HL-60/S4 treated with retinoic acid at 250 ng/mL for 4 days and 3 days (cell line): ENCODE measurements around the gene ADAM15.

ENCODE experiments used
- in situ Hi-C: fragments of 300-500 bp; cut with MboI; formaldehyde crosslinking; loops from 2 replicates; pipeline ENCODE4 v1.7.0; 2022; ENCODE audit warnings: low sequenced_read_pairs

ADAM15 gene

GRCh38 chr1:155049651-155050559 is 1.2 kb upstream of the ADAM15 start:
- in situ Hi-C loops = no loop called here

DNA sequence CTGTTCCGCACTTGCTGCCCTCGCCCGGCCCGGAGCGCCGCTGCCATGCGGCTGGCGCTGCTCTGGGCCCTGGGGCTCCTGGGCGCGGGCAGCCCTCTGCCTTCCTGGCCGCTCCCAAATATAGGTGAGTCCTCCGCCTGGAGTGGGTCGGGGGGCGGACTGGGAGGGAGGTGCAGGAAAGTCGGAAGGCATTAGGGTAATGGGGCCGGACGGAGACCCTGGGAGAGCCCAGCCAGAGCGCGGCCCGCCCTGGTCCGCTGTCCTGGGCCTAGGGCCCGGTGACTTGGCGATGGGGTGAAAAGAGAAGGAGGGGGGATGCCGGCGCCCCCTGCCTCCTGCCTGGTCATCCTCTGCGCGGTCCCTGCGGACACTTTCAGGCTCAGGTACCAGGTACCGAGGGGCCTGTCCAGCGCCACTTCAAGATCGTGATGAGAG is 243 bp downstream of the ADAM15 start:
- in situ Hi-C loops = no loop called here

- in situ Hi-C loops = no loop called here
These were observed 772 bp downstream of the ADAM15 start for GRCh38 chr1:155051777-155052398.

DNA sequence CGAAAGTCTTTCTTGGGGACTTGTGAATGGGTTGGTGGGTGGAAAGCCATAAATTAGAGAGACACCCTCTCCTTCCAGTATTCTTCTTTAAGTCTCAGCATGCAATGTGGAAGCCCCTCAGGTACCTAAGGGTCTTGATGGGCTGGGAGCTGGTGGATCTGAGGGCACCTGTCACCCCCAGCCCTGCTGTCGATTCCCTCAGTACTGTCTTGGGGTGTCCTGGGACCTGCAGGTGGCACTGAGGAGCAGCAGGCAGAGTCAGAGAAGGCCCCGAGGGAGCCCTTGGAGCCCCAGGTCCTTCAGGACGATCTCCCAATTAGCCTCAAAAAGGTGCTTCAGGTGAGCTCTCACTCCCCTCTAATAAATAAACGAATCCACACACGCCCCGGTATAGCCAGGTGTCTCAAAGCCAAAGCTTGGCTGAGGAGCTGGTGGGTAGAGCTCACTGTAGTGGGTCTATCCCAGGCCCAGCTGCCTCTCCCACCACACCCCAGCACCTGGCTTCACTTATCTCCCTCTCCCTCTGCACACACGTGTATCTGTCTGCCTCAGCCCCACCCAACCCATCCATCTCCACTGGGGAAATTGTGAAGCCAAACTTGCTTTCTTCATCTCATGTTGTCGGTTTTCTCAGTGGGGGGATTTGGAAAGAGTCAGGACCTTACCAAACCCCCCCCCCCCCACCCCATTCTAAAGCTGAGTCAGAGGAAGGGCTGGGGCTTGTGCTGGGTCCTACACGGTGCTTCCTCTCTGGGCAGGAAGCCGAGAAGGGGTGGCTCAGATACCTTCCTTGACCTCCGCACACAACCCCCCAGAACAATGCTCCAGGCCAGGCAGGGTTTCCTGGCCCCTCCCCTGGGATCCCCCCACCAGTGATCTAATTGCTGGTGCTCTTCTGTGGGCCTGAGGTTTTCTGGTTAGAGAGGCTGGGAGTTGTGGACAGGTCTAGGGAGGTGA is 1.6 kb downstream of the ADAM15 start:
- in situ Hi-C loops = no loop called here

- in situ Hi-C loops = no loop called here
These were observed 2.5 kb downstream of the ADAM15 start for GRCh38 chr1:155053531-155054105.

DNA sequence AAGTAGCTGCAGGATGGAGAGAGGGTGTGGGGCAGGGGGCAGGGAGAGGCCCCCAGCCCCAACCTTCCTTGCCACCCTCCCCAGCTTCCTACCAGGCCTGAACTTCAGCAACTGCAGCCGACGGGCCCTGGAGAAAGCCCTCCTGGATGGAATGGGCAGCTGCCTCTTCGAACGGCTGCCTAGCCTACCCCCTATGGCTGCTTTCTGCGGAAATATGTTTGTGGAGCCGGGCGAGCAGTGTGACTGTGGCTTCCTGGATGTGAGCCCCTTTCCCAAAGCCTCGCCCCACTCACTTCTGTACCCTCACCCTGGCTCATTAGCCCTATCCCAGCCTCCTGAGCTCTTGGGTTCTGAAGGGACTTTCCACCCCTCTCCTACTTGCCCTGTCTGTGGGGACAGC is 6.0 kb downstream of the ADAM15 start:
- in situ Hi-C loops = no loop called here

DNA sequence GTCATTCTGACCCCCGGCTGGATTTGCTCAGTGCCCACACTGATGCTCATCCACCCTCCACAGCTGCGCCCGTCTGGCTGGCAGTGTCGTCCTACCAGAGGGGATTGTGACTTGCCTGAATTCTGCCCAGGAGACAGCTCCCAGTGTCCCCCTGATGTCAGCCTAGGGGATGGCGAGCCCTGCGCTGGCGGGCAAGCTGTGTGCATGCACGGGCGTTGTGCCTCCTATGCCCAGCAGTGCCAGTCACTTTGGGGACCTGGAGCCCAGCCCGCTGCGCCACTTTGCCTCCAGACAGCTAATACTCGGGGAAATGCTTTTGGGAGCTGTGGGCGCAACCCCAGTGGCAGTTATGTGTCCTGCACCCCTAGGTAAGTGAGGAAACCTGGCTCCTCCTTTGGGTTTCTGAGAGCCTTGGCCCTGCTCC is 6.7 kb downstream of the ADAM15 start:
- in situ Hi-C loops = no loop called here

DNA sequence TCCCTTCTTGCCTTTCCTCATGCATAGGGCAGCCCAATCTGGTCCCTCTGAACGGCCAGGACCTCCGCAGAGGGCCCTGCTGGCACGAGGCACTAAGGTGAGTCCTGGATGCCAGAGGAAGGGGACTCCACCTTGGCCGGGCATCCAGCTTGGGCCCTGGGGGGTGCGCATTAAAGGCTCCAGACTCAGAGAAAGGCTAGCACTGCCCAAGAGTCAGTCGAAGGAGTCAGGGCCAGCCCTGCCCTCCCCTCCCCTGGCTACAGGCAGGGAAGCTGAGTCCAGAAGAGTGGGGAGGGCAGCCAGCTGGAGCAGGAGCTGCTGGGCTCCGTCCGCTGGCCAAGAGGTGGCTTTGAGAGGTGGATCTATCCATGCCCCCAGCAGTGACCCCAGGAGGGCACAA is 9.6 kb downstream of the ADAM15 start:
- in situ Hi-C loops = no loop called here

DNA sequence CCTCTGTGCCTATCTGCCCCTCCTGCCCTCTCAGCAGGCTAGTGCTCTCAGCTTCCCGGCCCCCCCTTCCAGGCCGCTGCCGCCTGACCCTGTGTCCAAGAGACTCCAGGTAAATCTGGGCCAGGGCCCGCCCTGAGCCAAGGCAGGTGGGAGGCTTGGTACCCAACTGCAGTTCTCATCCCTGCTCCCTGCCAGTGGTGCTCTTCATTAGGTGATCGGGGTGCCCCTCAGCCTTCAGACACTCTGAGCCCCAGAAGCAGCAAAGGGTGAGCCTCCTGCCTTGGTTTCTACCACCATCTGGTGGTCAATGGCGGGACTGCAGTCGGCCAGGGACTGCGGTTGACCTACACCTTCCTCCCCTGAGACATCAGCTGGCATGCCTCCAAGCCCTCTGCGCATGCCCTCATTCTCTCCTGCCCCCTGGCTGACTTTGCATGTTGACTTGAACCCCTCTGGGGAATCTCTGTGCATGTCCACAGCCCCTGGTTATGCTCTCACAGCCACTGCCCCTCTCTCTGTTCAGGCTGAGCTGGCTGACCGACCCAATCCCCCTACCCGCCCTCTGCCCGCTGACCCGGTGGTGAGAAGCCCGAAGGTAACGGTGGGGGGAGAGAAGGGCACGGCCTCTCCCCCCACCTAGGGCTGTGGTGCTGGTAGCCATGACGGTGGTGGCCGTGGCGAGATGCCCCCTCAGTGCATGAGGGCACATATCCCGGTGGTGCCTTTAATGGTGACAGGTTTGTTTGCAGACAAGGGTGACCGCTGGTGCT is 10.4 kb downstream of the ADAM15 start:
- in situ Hi-C loops = no loop called here

GRCh38 chr1:155062151-155062686 is 11.1 kb downstream of the ADAM15 start:
- in situ Hi-C loops = no loop called here

DNA sequence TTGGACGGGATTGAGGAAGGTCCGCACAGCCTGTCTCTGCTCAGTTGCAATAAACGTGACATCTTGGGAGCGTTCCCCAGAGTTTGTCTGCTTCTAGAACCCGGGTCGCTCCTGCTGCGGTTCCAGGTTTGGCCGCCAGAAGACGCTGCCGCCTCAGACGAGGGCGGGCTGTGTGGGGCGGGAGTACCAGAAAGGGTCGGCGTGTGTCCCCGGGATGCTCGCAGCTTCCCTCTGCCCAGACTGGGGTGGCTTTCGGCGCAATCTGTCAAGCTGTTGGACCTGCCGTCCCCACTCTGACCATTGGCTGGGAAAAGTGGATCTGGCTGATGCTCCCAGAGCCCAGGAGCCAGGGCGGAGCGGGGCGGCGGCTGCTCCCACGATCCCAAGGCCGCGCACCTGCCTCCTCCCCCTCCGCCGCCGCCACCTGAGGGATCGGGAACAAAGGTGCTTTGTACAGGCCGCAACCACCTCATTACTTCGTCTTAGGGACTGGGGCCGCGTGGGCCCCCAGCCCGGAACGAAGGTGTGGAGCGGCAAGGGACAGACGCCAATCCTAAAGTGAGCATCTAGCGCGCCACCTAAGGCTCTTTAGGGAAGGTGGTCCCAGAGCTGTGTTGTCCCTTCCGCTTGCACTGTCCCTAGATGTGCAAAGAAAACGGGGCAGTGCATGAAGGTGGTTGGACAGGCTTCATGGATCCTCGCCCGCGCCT is 11.7 kb downstream of the ADAM15 start:
- in situ Hi-C loops = no loop called here

GRCh38 chr1:155063550-155064110 is 12.5 kb downstream of the ADAM15 start, which contains the start of gene EFNA4:
Gene EFNA4 (plus strand): TSS chr1:155063740. CDS start chr1:155063824, 84 bp downstream.
- in situ Hi-C loops = no loop called here

DNA sequence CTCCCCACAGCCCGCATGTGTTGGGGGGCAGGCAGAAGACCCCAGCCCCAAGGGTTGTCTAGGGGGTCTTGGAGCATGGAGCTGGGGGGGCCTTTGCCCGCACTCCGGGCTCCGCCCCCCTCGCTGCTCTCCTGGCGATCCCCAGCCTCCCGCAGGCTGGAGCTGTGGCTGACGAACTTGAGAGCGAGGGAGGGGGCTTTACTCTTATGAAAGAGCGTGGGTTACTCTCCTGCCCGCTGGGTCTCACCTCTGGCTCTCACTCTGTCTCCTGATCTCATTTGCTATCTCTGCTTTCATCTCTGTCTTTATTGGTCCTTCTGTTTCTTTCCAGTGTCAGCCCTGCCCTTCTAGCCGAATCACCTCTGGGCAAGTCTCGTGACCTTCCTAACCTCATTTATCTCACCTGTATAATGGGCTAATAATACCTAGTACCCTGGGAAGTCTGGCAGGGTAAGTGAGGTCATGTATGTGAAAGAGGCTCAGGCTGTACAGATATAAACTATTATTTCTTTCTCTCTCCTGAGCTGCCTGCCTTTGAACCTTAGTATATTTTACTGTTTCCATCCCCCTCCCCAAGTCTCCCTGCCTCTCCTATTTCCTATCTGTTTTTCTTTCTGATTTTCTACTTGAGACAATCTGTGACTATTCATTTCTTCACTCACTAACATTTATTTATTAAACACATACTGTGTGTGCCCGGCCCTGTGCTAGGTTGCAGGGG is 13.2 kb downstream of the ADAM15 start:
- in situ Hi-C loops = no loop called here

GRCh38 chr1:155064832-155065429 is 13.8 kb downstream of the ADAM15 start:
- in situ Hi-C loops = no loop called here

DNA sequence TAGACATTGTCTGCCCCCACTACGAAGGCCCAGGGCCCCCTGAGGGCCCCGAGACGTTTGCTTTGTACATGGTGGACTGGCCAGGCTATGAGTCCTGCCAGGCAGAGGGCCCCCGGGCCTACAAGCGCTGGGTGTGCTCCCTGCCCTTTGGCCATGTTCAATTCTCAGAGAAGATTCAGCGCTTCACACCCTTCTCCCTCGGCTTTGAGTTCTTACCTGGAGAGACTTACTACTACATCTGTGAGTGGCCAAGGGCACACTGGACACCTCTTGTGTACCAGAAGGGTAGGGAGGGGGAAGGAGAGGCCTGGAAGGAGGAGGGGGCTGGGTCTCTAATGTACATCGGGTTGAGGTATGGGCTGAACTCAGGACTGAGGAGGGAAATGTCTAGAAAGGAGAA is 15.7 kb downstream of the ADAM15 start:
- in situ Hi-C loops = no loop called here

DNA sequence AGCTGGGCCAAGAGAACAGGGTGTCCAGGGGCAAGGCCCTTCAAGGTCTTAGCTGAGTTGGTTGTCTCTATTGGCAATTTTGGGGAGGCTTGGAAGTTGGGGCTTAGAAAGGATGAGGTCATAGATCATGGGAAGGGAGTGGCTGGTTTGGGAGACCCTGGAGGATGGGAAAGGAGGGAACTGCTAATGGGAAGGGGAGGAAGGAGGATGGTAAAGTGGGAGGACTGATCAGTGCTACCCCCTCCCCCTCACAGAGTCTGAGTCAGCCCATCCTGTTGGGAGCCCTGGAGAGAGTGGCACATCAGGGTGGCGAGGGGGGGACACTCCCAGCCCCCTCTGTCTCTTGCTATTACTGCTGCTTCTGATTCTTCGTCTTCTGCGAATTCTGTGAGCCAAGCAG is 17.5 kb downstream of the ADAM15 start:
- in situ Hi-C loops = no loop called here

DNA sequence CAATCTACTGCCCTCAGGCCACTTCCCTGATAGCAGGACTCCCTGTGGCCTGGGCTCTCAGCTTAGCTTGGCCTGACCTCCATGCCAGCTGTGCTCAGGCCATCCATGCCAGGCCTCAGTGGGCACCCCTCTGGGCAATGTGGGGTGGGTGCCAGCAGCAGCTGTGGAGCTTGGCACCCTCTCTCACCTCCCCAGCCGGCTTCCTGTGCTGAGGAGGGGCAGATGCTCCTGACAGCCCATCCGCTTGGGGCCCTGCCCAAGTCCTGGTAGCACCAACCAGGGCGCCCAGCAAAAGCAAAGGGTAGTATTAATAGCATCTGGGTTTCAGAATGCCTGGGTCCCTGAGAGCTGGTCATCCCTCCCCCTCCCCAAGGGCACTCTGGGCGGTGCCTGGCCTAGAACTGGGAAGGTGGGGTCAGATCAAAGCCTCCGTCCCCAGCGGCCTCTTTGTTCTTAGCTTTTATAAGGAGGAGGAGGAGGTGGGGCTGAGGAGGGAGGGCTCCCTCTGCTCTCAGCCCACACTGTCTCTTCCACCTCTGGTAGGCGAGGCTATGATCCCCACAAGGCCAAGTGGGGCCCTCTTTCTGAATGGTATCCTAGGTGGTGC is 18.5 kb downstream of the ADAM15 start:
- in situ Hi-C loops = loop anchor here (10.0 kb wide), 1 partner anchor 175 kb away; no protein-coding TSS in a partner anchor
